T-helper 17 cell (primary cell): ENCODE data around the gene CAMKMT. TPM values are rescaled to one million over a fixed set of nuclear protein-coding genes. Genes with fewer than 3 reads are reported as not detected.

ENCODE experiments used
- ATAC-seq: fragments of 150-1000 bp; cut with Tn5 transposase; 2 replicates; pipeline ENCODE4 v1.10.0; 2021; ENCODE audit warnings: mild to moderate bottlenecking, moderate library complexity
- DNase-seq, 3 donors: peaks; one replicate each; pipeline versions ENCODE4 v3.0.0 to v3.0.0-alpha.2; 2020 to 2021
- H3K9me3 ChIP-seq: one replicate; pipeline ENCODE4 v1.7.0; 2013; ENCODE audit warnings: low read length, mild to moderate bottlenecking; ENCODE audit not compliant: control insufficient read depth, poor library complexity, severe bottlenecking
- H3K27ac Mint-ChIP-seq: one replicate; pipeline ENCODE4 v1.8.0; 2022; ENCODE audit warnings: mild to moderate bottlenecking, moderate library complexity, mixed read lengths
- H3K27me3 Mint-ChIP-seq: one replicate; pipeline ENCODE4 v1.8.0; 2022; ENCODE audit warnings: mixed read lengths
- H3K36me3 Mint-ChIP-seq: one replicate; pipeline ENCODE4 v1.8.0; 2022; ENCODE audit warnings: low read depth, mixed read lengths
- H3K4me1 Mint-ChIP-seq: one replicate; pipeline ENCODE4 v1.8.0; 2022; ENCODE audit warnings: mild to moderate bottlenecking, mixed read lengths
- H3K4me3 Mint-ChIP-seq: one replicate; pipeline ENCODE4 v1.8.0; 2022; ENCODE audit warnings: mild to moderate bottlenecking, moderate library complexity, mixed read lengths
- total RNA-seq, 4 donors: library from RNA in 2 of 4; stranded (reverse) in 2 of 4; gene quantifications; one replicate each; pipeline ENCODE4 v1.2.3 and lab custom pipeline; 2022 to 2026

The CAMKMT gene
- total RNA-seq, 2 donors from 2014 or later: 14.8 to 19.8 TPM

DNA sequence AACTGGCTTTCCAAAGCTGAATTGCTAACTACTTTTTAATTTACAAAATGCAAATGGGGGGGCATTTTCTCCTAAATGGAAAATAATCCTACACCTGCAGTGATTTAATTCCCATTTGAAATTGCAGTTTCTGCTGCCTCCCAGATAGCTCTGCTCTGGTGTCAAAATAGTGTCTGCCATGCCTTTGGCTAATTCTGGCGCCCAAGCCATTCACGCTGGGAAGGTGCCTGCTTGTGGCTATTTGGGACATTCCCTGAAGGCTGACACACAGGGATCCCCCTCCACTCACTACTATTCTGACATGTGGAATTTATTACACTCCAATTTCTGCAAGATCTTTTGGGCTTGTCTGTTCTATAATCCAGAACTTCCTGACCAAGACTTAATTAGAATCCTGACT, 451.4 kb downstream of the CAMKMT start:
- H3K27me3 Mint-ChIP-seq: peaks cover 71% of the 10 kb centered on the region
- H3K9me3 ChIP-seq: no peaks in the 10 kb centered on the region
- no peak overlapping the region for H3K4me3 Mint-ChIP-seq
- no peak overlapping the region for H3K27ac Mint-ChIP-seq
- DNase-seq (no peak), ATAC-seq (no peak)
- H3K4me1 Mint-ChIP-seq: no peaks in the 10 kb centered on the region
- H3K36me3 Mint-ChIP-seq: no peaks in the 10 kb centered on the region

DNA sequence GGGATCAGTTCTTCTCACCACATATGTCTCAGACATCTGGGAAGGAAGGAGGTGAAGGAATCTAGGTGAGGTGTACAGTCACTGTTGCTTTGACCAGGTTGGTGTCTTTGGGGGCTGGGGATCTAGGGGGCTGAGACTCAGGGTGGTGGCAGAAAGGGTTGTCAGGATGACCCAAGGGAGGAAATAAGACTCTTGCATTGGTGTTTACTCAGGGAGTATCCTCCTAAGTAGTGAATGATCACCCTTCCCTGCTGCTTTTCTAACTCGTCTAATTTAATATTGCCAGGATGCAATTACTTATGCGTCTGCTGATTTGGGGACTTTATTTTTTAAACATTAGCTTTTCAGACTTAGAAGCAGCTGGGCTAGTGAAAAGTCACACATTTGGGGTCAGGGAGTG, 451.9 kb downstream of the CAMKMT start:
- H3K9me3 ChIP-seq: no peaks in the 10 kb centered on the region
- Mint-ChIP-seq H3K27me3 (peaks cover 75% of the 10 kb centered on the region), H3K4me1 (no peaks in the 10 kb centered on the region), H3K27ac (no peak overlapping the region), H3K36me3 (no peaks in the 10 kb centered on the region), H3K4me3 (no peak overlapping the region)
- ATAC-seq (no peak), DNase-seq (no peak)

DNA sequence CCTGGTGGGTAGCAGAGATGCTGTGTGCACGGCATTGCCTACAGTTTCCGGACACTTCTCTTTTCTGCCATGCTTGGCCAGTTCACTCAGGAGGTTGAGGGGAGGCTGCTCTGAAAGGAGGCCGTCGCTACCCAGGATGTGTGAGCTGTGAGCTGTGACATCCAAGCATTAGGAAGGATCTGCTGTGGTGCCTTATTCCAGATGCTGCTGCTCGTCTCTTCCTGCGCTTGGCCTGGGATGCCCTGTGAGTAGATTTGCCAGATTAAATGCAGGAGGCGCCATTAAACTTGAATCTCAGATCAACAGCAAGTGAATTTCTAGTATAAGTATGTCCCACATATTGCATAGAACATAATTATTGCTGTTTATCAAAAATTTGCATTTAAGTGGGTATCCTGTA, 455.5 kb downstream of the CAMKMT start:
- ATAC-seq (no peak), DNase-seq (no peak)
- Mint-ChIP-seq H3K27ac (no peak overlapping the region), H3K36me3 (no peaks in the 10 kb centered on the region), H3K27me3 (peaks cover 60% of the 10 kb centered on the region), H3K4me3 (no peak overlapping the region), H3K4me1 (no peaks in the 10 kb centered on the region)
- no peaks in the 10 kb centered on the region for H3K9me3 ChIP-seq

GRCh38 chr2:44817673-44818335, 456.1 kb downstream of the CAMKMT start:
- no peak overlapping the region for H3K27ac Mint-ChIP-seq
- no peak overlapping the region for H3K4me3 Mint-ChIP-seq
- peaks cover 61% of the 10 kb centered on the region for H3K27me3 Mint-ChIP-seq
- no peaks in the 10 kb centered on the region for H3K4me1 Mint-ChIP-seq
- no peaks in the 10 kb centered on the region for H3K36me3 Mint-ChIP-seq
- no peaks in the 10 kb centered on the region for H3K9me3 ChIP-seq
- ATAC-seq (no peak), DNase-seq (no peak)

- Mint-ChIP-seq H3K4me3 (no peak overlapping the region), H3K27ac (no peak overlapping the region), H3K27me3 (peaks cover 59% of the 10 kb centered on the region), H3K36me3 (no peaks in the 10 kb centered on the region), H3K4me1 (no peaks in the 10 kb centered on the region)
- no peak for DNase-seq
- H3K9me3 ChIP-seq: no peaks in the 10 kb centered on the region
- no peak for ATAC-seq
Measured at GRCh38 chr2:44819061-44819460, 457.3 kb downstream of the CAMKMT start.

- no peaks in the 10 kb centered on the region for H3K36me3 Mint-ChIP-seq
- H3K9me3 ChIP-seq: no peaks in the 10 kb centered on the region
- no peak for DNase-seq
- H3K4me1 Mint-ChIP-seq: no peaks in the 10 kb centered on the region
- H3K27me3 Mint-ChIP-seq: peaks cover 48% of the 10 kb centered on the region
- H3K27ac Mint-ChIP-seq: no peak overlapping the region
- H3K4me3 Mint-ChIP-seq: no peak overlapping the region
- ATAC-seq: no peak
Measured at GRCh38 chr2:44821500-44821899, 459.8 kb downstream of the CAMKMT start.

- Mint-ChIP-seq H3K27me3 (peaks cover 48% of the 10 kb centered on the region), H3K4me3 (no peak overlapping the region), H3K4me1 (no peaks in the 10 kb centered on the region), H3K36me3 (no peaks in the 10 kb centered on the region), H3K27ac (no peak overlapping the region)
- no peak for DNase-seq
- H3K9me3 ChIP-seq: no peaks in the 10 kb centered on the region
- ATAC-seq: no peak
Measured at GRCh38 chr2:44822174-44822573, 460.4 kb downstream of the CAMKMT start.

Other genes starting within 250 kb of the CAMKMT start
- 10 to 100 TPM; 72.7 to 82.7 TPM for gene PPM1B, start 193.1 kb upstream of the CAMKMT start, total RNA-seq
- under 1 TPM; 0.32 to 0.55 TPM for gene SLC3A1, start 86.5 kb upstream of the CAMKMT start, total RNA-seq
- 10 to 100 TPM; 21.3 to 23.4 TPM for gene PREPL, start 453 bp upstream of the CAMKMT start, total RNA-seq